PFSK-1 (cell line): Measurements from ENCODE around the gene IL15.

Experiments
- FOXP2 ChIP-seq: optimal IDR thresholded peaks from 2 replicates; pipeline ENCODE3; 2011; ENCODE audit warnings: borderline replicate concordance, control low read depth, inconsistent platforms; ENCODE audit not compliant: insufficient read depth; ENCODE audit errors: extremely low read length, extremely low read depth
- POLR2AphosphoS5 ChIP-seq: IDR thresholded peaks from 2 replicates; pipeline ENCODE4 v1.6.1; 2012; ENCODE audit warnings: low read depth, mild to moderate bottlenecking, control low read depth, low read length, moderate library complexity
- SIN3A ChIP-seq: IDR thresholded peaks from 2 replicates; pipeline ENCODE4 v1.6.1; 2012; ENCODE audit warnings: mild to moderate bottlenecking, low read length, moderate library complexity, borderline replicate concordance; ENCODE audit not compliant: insufficient read depth
- TAF1 ChIP-seq: IDR thresholded peaks from 2 replicates; pipeline ENCODE4 v1.6.1; 2012; ENCODE audit warnings: low read length, control low read depth, borderline replicate concordance; ENCODE audit not compliant: insufficient read depth
- TF ChIP-seq, protein P1 (sequence below), 2 experiments: IDR thresholded peaks; 2 replicates each; pipeline versions ENCODE4 v1.6.1 to v1.8.0; 2011 to 2012; ENCODE audit warnings: low read depth in 2 of 2, low read length in 2 of 2, control low read depth in 1 of 2, inconsistent platforms in 1 of 2, mild to moderate bottlenecking in 1 of 2, moderate library complexity in 1 of 2; ENCODE audit not compliant: insufficient read depth in 1 of 2

DNA sequence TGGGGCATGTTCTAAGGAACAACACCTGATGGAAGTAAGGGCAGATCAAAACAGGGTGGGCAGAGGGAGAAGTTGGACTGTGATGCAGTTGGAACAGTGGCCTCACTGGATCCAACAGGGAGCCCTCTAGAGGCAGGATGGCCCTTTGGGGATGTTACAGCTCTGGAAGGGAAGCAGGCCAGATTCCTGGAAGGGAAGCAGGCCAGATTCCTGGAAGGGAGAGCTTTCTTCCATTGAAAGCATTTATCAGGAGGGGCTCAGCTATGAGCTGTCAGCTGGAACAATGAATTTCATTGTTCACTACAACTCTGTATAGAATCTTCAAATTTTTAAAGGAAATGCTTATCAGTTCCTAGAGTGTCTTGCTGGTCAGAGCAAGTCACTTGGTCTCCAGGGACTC, 17.7 kb downstream of the IL15 start:
- TF ChIP-seq POLR2AphosphoS5, result no peak
- no peak for TF ChIP-seq SIN3A
- TF ChIP-seq, protein P1, sequence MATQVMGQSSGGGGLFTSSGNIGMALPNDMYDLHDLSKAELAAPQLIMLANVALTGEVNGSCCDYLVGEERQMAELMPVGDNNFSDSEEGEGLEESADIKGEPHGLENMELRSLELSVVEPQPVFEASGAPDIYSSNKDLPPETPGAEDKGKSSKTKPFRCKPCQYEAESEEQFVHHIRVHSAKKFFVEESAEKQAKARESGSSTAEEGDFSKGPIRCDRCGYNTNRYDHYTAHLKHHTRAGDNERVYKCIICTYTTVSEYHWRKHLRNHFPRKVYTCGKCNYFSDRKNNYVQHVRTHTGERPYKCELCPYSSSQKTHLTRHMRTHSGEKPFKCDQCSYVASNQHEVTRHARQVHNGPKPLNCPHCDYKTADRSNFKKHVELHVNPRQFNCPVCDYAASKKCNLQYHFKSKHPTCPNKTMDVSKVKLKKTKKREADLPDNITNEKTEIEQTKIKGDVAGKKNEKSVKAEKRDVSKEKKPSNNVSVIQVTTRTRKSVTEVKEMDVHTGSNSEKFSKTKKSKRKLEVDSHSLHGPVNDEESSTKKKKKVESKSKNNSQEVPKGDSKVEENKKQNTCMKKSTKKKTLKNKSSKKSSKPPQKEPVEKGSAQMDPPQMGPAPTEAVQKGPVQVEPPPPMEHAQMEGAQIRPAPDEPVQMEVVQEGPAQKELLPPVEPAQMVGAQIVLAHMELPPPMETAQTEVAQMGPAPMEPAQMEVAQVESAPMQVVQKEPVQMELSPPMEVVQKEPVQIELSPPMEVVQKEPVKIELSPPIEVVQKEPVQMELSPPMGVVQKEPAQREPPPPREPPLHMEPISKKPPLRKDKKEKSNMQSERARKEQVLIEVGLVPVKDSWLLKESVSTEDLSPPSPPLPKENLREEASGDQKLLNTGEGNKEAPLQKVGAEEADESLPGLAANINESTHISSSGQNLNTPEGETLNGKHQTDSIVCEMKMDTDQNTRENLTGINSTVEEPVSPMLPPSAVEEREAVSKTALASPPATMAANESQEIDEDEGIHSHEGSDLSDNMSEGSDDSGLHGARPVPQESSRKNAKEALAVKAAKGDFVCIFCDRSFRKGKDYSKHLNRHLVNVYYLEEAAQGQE (IDR thresholded peaks at IDR 0.05; ENCODE audit: insufficient read depth in 1 of 2, low read depth in 2 of 2, low read length in 2 of 2), result no peak
- TF ChIP-seq TAF1, result no peak
- TF ChIP-seq FOXP2, result no peak
